G401 (cell line): ENCODE results near the gene NEB. TPM values are rescaled to one million over a fixed set of nuclear protein-coding genes. Genes with fewer than 3 reads are reported as not detected.
"Not testable (repeated sequence)": the region's sequence is repeated elsewhere in the genome, so short reads cannot be mapped to it uniquely, and the experiment has no call there.

Experiments
- DNase-seq: peaks from one replicate; pipeline ENCODE4 v3.0.0-alpha.2; 2015; ENCODE audit warnings: low spot score
- in situ Hi-C: cut with HindIII; loops from 2 replicates; pipeline ENCODE4 v1.10.0; 2016; ENCODE audit warnings: low sequenced_read_pairs, mixed read lengths
- total RNA-seq: library from RNA; depleted of rRNA; stranded (reverse); fragments of >200 nt; shearing (Covaris generic); gene quantifications from 2 replicates; pipeline ENCODE4 v1.2.3, GENCODE V29; 2014

The NEB gene
- total RNA-seq, 1 experiment from 2014 or later = 0.27 TPM

DNA sequence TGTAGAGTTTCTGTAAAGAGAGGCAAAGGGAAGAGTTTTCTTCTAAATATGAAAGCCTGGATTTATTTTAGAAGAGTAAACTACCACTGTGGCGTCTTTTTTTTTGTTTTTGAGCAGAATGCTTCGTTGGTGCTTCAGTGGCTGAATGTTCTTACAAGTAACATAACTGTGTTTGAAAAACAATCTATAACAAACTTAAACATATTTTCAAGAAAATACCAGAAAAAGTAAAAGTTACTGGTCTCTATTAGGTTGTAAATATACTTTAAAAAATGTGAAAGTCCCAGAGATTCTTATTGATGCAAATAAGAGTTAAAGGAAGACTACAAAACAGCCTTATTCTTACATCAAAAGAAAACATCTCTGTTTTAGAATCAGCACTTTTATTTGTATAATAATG is 76.2 kb downstream of the NEB start:
- no peak for DNase-seq
- in situ Hi-C loops = no loop called here

GRCh38 chr2:151657667-151658076 is 76.6 kb downstream of the NEB start:
- DNase-seq = no peak
- in situ Hi-C loops = no loop called here

DNA sequence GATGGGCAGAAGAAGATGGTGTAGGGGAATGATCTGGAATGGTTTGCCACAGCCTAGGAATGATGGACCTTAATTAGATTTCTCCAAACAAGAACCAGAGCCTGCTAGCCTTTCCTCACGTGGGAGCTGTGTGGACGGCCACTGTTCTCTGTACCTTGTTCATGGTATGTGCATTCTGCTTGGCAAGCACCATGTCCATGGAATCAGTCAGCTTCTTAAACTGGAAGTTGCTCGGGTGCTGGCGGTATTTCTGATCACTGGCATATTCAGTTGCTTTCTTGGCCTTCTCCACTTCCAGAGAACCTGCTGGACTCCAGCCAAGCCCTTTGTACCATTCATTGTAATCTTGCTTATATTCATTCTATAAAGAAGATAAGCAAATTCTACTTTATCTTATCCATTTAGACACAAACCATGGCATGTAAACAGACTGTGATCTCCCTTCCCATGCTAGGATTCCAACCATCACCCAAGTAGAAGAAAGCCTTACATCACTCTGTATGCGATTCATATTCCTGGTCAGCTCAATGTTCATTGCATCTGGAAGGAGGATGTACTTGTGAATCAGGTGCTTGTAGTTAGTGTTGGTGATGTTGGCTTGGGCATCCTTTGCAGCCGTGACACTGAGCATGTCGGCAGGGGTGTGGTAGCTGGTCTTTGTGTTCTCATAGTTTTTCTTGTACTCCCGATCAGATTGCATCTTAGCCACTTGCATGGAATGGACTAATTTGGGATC is 78.4 kb downstream of the NEB start:
- in situ Hi-C loops = no loop called here
- no peak for DNase-seq

- DNase-seq = no peak
- in situ Hi-C loops = no loop called here
Observed at GRCh38 chr2:151654891-151655290, 79.4 kb downstream of the NEB start.

DNA sequence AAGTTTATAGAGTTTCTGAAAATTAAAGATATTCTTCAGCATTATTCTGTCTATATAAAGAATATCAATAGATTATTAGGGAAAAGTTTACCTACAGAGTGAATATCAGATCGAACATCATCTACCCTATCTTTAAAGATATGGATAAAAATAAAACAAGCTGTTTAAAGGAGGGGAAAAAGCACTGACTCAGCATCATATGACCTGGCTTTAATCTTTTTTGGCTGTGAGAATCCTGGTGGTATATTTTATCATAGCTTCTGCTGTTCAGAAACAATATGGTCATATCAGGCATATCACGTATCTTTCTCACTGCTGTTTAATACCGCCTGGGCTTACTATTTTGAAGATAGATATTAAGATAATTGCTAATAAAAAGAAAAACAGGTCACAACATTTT is 80.2 kb downstream of the NEB start:
- in situ Hi-C loops = no loop called here
- no peak for DNase-seq

DNA sequence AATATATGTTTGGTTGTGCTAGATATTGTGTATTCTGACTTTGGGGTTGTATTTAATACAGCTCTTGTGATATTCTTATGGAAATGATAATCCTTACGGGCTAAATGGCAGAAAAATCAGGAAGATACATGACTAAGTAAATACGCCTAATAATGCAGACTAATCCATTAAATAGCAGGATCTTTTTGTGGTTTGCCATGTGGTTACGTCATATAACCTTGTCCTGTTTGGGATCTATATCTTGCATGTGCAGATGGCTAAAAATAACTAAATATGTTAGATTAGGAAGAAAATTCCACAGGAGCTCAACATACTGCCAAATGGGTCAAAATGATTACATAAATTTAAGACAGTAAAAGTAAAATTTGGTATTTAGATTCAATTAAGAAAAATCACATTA is 83.0 kb downstream of the NEB start:
- in situ Hi-C loops = no loop called here
- no peak for DNase-seq

GRCh38 chr2:151650456-151650855 is 83.8 kb downstream of the NEB start:
- in situ Hi-C loops = no loop called here
- no peak for DNase-seq

- no peak for DNase-seq
- in situ Hi-C loops = no loop called here
Observed at GRCh38 chr2:151649966-151650365, 84.3 kb downstream of the NEB start.

GRCh38 chr2:151649400-151649799 is 84.9 kb downstream of the NEB start:
- in situ Hi-C loops = no loop called here
- DNase-seq = no peak

DNA sequence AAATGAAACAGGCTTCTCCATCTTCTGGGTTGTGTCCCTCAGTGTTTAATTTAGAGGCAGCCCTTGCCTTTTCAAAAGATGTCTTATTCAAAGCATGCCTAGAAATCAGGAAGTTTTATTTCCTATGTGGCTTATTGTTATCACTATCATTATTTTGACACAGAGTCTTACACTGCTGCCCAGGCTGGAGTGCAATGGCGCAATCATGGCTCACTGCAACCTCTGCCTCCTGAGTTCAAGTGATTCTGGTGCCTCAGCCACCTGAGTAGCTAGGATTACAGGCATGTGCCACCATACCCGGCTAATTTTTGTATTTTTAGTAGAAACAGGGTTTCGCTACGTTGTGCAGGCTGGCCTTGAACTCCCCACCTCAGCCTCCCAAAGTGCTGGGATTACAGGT is 87.8 kb downstream of the NEB start:
- DNase-seq, in situ Hi-C loops: not testable (repeated sequence)

DNA sequence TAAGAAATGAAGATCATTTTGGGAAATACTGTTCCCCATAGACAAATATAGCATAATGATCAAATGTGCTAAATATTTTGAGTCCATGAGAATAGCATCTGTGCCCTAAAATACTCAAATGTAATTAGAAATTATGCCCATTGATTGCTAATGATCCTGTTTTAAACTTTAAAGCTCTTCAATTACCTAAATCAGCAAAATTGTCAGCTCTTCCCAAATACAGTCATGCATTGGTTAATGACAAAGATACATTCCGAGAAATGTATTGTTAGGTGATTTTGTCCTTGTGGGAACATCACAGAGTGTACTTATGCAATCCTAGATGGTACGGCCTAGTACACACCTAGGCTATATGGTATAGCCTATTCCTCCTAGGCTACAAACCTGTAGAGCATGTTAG is 89.7 kb downstream of the NEB start:
- in situ Hi-C loops = no loop called here
- no peak for DNase-seq

DNA sequence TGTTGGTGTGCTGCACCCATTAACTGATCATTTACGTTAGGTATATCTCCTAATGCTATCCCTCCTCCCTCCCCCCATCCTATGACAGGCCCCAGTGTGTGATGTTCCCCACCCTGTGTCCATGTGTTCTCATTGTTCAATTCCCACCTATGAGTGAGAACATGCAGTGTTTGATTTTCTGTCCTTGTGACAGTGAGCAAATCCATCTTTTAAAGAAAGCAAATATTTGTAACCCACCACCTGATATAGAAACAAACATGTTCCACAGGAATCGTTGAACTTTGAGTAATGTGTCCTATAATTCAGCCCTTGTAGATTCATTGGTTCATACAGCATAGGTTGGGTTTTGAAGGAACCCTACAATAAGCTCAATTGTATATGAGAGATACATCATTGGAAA is 92.4 kb downstream of the NEB start:
- in situ Hi-C loops, DNase-seq: not testable (repeated sequence)

GRCh38 chr2:151640087-151640486 is 94.2 kb downstream of the NEB start:
- no peak for DNase-seq
- in situ Hi-C loops = no loop called here

DNA sequence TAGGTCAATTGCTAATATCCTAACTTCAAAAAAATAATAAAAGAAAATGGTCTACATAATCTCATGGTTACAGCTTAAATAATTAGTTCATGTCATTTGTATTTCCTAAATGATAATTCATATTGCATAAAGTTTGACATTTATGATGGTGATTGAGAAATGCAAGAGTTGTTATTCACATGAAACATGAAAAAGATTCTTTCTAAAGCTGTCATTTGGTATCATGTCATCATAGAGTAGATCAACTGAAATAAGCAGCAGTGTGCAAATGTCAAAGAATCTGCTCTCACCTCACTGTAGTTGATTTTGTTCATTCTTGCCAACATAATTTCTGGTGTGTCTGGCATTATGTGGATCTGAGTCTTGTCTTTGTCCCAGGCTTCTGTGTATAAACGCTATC is 95.3 kb downstream of the NEB start:
- peak; percentile 8 for DNase-seq
- in situ Hi-C loops = no loop called here

DNA sequence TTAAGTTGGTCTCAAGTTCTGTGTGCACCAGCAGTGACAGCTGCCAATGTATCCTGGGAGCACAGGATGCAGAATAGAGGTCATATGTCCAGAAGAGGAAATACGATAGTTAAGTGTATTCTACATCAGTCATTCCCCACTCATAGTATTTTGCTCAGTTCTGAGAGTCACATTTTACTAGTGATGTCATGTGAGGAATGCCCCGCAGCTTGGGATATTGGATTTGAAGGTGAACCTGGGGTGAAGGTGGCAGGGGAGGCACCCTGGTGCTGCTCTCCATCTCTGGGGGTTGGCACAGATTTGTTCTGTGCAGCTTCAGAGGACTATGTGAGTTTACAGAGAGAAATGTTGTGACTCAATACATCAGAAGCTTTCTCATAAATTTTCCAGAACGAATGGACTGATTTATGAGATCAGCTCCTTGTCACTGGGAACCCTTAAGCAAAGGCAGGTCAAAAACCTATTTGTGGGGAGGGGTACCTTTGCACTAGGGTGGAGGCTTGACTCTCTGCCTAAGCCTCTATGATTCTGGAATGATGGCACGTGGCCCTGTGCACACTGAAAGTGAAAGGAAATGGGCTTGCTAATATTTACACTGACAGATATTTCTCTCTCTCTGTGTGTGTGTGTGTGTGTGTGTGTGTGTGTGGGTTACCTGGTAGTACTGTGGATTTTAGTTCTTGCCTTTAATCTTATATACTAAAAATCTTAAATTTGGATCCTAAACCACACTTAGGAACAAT is 95.9 kb downstream of the NEB start:
- in situ Hi-C loops = no loop called here
- DNase-seq = no peak

- no peak for DNase-seq
- in situ Hi-C loops = no loop called here
Observed at GRCh38 chr2:151637271-151637781, 97.0 kb downstream of the NEB start.

DNA sequence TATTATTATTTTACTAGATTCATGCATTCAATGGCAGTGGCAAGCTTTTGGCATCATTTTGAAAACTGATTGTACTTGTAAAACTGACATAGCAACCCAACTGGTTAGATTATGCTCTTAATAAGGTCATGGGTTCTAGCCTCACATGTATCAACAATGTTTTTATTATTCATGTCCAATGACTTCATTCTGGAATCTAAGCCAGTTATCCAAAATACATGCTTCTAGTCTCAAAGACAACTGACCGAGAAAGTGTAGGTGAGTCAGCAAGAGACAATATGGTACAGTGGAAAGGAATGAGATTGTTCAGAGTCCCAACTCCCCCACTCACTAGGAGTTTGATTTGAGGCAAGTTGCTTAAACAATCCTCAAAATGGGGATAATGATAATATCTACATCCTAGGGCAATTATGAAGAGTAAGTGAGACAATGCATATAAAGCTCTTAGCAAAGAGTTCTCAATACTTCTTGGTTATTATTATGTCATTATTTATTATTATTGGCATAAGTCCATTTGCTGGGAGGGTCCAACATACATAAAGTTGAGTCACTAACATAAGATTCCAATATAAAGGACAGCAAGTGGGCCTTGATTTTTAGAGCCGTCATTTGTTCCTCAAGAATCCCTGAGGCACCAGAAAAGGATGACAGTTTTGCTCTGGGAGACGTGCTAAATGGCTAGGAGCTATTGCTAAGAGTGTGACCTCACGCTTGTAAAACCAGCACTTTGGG is 99.4 kb downstream of the NEB start:
- in situ Hi-C loops = no loop called here
- DNase-seq = no peak

DNA sequence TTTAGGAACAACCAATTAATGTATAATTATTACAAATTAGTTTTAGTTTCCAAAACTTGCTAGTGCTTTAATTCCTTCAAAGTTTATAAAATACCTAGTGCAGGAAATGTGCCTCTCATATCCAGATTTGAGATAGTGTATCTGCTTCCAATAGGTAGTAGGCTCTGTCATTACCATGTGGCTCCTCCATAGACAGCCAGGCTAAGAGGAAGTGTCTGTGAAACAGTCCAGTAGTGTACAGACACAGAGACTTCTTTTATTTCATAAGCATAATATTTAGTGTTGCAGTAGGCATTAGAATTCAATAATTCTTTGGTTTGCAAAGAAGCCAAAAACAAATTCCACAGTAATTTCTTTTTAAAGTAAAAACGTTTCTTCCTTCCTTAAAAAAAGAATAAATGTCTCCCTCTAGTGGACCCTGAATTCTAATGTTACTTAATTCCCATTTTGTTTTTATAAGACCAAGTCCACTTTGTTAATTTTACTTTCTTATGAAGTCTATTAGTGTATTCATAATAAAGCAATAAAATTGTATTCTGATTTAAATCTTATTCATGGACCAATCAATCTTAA is 101.2 kb downstream of the NEB start:
- in situ Hi-C loops = no loop called here
- DNase-seq = peak; percentile 12

DNA sequence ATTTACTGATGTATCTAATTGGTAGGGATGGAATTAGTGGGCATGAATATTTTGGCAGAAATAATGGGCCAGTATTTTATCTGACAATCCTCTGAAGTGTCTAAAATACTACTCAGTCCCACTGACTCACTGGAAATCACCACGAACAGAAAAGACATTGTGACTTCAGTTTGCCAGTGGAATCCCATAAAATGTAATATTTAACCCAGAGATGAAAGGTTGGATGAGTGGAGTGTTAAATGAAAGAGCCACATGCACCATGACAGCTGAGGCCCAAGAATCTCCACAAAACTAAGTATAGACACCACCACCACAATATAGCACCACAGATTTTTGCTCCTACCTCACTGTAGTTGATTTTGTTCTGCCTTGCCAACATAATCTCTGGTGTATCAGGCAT is 103.9 kb downstream of the NEB start:
- no peak for DNase-seq

GRCh38 chr2:151627353-151627752 is 106.9 kb downstream of the NEB start:
- no peak for DNase-seq
- in situ Hi-C loops = no loop called here

More for the DNA sequence above, 103.9 kb downstream of the NEB start:
- in situ Hi-C loops = no loop called here
